Measurements from ENCODE around the gene RFXAP.

RFXAP gene

GRCh38 chr13:36822785-36823184, 3.8 kb downstream of the RFXAP start:
- no peak for TF ChIP-seq CTCF (conservative IDR thresholded peaks at IDR 0.05; ENCODE audit: low read depth)

GRCh38 chr13:36829753-36830152, 10.7 kb downstream of the RFXAP start:
- ChIA-PET POLR2A (ENCODE audit: low non-redundant PET) (no interaction called here), CTCF (no interaction called here)
- DNase-seq (ENCODE audit: low spot score), result no peak

More at GRCh38 chr13:36822785-36823184, 3.8 kb downstream of the RFXAP start:
- no peak overlapping the region for H3K27ac ChIP-seq
- CTCF ChIA-PET, result no interaction called here
- POLR2A ChIA-PET (ENCODE audit: low non-redundant PET), result interaction anchor here (0.6 kb wide), 1 partner anchor 177 kb away, joined by 3 read pairs; the partner anchor contains the start of gene ALG5
- no peak for DNase-seq (ENCODE audit: low spot score)

DNA sequence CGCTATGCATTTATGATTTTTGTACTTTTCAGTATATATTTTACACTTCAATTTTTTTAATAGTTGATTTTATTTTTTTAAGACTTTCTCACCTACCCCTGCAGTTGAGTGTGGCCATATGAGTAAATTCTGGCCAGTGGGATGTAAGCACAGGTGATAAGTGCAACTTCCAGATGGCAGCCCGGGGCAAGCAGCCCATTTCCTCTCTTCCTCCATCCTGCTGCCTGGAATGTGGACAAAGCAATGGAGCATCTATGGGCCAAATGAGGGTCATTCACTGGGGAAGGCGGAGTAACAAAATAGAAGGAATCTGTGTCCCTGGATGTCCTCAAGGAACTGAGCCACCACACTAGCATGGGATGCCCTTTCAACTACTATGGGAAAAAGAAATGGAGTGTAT, 12.3 kb downstream of the RFXAP start:
- TF ChIP-seq CTCF (conservative IDR thresholded peaks at IDR 0.05; ENCODE audit: low read depth), result no peak
- no peak for DNase-seq (ENCODE audit: low spot score)
- ChIA-PET CTCF (no interaction called here), POLR2A (ENCODE audit: low non-redundant PET) (no interaction called here)
- no peak overlapping the region for H3K27ac ChIP-seq

More at GRCh38 chr13:36829753-36830152, 10.7 kb downstream of the RFXAP start:
- no peak for TF ChIP-seq CTCF (conservative IDR thresholded peaks at IDR 0.05; ENCODE audit: low read depth)
- no peak overlapping the region for H3K27ac ChIP-seq

DNA sequence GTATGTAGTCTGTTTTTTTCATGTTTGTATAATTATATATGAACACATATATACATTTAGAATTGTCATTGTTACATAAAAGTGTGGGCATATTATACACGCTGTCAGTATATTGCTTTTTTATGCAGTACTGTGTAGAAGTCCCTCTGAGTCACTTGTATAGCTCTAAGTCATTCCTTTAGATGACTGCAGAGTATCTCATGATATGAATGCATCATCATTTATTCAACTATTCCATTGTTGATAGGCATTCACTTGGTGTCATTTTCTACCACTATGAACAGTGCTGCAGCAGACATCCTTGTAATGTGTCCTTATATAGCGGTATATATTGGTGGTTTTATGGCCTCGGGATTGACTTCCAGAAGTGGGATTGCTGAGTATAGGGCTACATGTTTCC, 15.3 kb downstream of the RFXAP start:
- ChIA-PET POLR2A (ENCODE audit: low non-redundant PET) (interaction anchor here (0.6 kb wide), 1 partner anchor 166 kb away, joined by 3 read pairs; no protein-coding TSS in a partner anchor), CTCF (no interaction called here)
- no peak for DNase-seq (ENCODE audit: low spot score)
- no peak for TF ChIP-seq CTCF (conservative IDR thresholded peaks at IDR 0.05; ENCODE audit: low read depth)
- no peak overlapping the region for H3K27ac ChIP-seq

- no peak for TF ChIP-seq CTCF (conservative IDR thresholded peaks at IDR 0.05; ENCODE audit: low read depth)
- CTCF ChIA-PET, result interaction anchor here (0.6 to 0.7 kb wide), 2 partner anchors 146 to 442 kb away, joined by 3 to 4 read pairs; no protein-coding TSS in a partner anchor
- DNase-seq (ENCODE audit: low spot score), result no peak
- POLR2A ChIA-PET (ENCODE audit: low non-redundant PET), result no interaction called here
- H3K27ac ChIP-seq, result no peak overlapping the region
Observed at GRCh38 chr13:36837354-36838092, 18.5 kb downstream of the RFXAP start.

DNA sequence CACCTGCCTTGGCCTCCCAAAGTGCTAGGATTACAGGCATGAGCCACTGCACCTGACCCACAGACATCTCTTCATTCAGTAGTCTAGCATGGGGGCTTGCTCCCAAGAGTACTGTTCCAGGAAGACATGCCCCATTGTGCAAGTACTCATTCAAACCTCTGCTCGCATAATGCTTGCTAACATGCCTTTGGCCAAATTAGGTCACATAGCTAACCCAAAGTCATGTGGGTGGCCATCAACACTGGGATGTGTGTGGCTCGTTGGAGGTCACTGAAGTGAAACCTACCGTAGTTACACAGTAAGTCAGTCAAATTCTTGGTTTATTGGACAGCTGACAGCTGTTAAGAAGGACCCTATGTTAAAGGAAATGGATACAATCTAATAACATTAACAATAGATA, 20.3 kb downstream of the RFXAP start:
- no peak overlapping the region for H3K27ac ChIP-seq
- ChIA-PET CTCF (no interaction called here), POLR2A (ENCODE audit: low non-redundant PET) (no interaction called here)
- no peak for DNase-seq (ENCODE audit: low spot score)
- TF ChIP-seq CTCF (conservative IDR thresholded peaks at IDR 0.05; ENCODE audit: low read depth), result no peak

All from RWPE1 (cell line).